ENCODE data around the gene ARCN1.

Gene ARCN1

DNA sequence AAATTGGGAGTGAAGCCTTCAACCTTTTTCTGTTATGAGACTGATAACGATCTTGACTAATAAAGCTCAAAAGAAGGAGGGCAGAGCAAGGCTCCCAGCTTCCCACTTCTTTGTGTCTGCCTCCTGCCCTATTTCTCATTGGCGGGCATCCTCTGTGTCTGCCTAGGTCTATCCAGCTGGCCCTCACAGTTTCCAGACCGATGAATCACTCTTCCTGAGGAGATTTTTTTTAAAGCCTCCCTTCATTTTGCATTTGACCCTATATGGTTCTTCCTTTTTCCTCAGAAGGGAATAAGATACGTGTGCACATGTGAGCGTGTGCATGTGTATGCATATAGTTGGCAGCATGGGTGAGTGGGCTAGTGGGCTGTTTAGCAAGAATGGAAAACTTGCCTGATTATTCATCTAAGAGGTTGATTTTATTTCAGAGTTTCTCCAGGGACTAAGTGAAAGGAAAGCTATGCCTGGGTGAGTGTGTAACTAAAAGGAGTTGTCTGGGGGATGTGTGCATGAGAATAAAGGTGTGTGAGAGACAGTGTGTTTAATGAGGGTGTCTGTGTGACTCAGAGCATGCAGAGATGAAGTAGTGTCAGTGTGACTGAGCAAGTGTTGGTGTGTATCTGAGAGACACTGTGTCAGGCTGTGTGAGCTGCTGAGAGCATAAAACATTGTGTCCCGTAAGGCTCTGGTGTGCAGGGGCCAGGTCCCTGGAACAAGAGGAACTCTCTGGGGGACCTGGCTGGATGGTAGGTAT is 47.4 kb downstream of the ARCN1 start:
- no peak for DNase-seq (ENCODE audit: extremely low read depth in 1 of 2, low read depth in 1 of 2)

GRCh38 chr11:118620529-118621070 is 48.4 kb downstream of the ARCN1 start:
- DNase-seq (ENCODE audit: extremely low read depth in 1 of 2, low read depth in 1 of 2) = no peak

DNA sequence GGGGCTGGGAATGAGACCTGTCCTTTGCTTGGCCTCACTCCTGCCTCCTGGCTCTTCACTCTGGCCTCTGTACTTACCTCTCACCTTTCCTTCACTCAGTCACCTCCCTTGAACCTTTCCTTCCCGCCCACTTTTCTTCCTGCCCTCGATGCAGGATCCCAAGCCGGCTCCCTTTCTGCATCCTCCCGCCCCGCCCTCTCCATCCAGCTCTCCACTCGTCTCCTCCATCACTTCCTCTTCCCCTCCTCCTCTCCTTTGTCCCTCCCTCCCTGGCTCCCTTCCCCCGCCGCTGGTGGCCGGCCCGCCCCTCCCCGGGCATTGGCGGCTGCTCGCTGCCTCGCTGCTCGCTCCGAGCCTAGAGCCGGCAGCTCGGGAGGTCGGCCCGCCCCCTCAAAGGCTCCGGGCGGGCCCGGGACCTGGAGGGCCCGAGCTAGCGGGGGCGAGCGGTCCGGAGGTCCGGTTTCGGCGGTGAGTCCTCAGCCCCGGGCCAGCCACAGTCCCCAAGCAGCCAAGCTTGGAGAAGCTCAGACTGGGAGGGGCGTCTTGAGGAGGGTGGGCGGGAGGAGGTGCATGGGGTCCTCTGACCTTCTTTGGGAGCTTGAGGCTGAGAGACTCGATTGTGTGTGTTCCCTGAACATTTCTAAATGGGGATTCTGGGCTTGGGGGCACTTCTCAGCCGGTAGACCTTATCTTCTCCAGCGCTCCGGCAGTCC is 49.0 kb downstream of the ARCN1 start:
- DNase-seq (ENCODE audit: extremely low read depth in 1 of 2, low read depth in 1 of 2) = peak in 1 of 2 donors; percentile 11

GRCh38 chr11:118621784-118622375 is 49.7 kb downstream of the ARCN1 start:
- DNase-seq (ENCODE audit: extremely low read depth in 1 of 2, low read depth in 1 of 2) = no peak

GRCh38 chr11:118622376-118623268 is 50.4 kb downstream of the ARCN1 start:
- DNase-seq (ENCODE audit: extremely low read depth in 1 of 2, low read depth in 1 of 2) = no peak

DNA sequence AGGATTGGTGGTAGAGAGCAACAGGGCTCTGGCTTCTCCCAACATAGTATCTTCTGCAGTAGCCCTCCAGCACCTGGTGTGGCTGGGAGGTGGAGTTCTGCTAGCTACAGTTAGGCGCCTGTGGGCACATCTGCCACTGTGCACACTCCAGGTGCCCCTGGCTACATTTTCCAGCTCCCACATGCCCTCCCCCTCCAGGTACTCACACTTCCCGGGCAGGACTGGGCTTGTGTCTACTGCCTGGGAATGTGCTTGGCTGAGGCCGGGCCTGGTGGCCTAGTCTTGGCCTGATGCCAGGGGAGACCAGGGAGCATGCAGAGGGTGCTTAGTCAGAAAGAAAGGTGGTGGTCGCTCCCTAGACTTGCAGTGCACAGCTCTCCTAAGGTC is 51.1 kb downstream of the ARCN1 start:
- DNase-seq (ENCODE audit: extremely low read depth in 1 of 2, low read depth in 1 of 2) = no peak

DNA sequence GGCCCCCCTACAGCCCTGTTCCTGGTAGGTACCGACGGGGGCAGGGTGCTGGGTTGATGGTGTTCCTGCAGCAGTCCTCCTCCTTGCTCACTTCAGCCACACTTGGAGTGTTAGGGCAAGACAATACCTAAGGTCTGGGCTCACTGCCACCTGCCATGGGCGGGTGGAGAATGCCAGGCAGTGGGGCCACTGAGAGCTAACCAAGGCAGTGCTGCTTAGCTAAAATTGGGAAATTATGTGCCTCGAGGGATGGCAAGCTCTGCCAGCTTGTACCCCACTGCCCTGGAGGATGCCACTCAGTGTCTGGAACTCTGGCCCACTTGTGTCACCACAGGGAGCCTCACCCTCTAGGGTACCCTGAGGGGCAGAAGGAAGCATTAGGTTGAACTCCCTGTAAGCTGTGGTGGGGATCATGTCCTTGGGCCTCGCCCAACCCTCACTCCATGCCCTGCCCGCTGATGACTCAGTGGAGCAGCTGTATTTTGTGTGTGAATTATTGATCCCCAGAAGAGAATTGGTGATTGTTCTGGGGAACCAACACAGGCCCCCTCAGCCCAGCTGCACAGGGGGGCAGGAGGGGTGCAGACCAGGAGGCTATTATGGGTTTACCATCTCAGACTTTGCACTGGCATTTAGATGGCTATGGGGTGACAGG is 53.0 kb downstream of the ARCN1 start:
- DNase-seq (ENCODE audit: extremely low read depth in 1 of 2, low read depth in 1 of 2) = no peak

DNA sequence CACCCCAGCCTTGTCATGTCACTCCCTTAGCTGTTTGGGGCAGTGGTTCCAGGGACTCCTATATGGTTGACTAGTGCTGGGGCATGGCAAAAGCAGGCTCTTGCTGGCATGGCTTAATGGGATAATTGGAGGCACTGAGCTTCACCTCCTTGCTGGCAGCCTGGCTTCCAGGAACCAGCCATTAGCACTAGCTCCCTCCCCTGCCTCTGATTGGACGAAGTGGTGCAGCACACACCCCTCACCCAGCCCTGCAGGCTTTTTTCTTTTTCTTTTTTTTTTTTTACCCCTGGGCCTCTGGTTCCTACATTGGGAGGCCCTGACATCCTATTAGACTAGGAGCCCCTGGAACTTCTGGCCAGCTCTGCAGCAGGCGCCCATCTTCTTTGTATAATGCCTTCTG is 53.8 kb downstream of the ARCN1 start:
- DNase-seq (ENCODE audit: extremely low read depth in 1 of 2, low read depth in 1 of 2) = no peak

DNA sequence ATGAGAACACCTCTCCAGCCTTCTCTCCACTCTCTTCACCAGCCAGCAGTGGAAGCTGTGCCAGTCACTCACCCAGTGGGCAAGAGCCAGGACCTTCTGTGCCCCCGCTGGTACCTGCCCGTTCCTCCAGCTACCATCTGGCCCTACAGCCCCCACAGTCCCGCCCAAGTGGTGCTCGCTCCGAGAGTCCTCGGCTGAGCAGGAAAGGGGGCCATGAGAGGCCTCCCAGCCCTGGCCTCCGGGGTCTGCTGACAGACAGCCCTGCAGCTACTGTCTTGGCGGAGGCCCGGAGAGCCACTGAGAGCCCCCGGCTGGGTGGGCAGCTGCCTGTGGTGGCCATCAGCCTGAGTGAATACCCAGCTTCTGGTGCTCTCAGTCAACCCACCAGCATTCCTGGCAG is 55.4 kb downstream of the ARCN1 start:
- no peak for DNase-seq (ENCODE audit: extremely low read depth in 1 of 2, low read depth in 1 of 2)

- DNase-seq (ENCODE audit: extremely low read depth in 1 of 2, low read depth in 1 of 2) = no peak
Measured at GRCh38 chr11:118628031-118628430, 55.8 kb downstream of the ARCN1 start.

DNA sequence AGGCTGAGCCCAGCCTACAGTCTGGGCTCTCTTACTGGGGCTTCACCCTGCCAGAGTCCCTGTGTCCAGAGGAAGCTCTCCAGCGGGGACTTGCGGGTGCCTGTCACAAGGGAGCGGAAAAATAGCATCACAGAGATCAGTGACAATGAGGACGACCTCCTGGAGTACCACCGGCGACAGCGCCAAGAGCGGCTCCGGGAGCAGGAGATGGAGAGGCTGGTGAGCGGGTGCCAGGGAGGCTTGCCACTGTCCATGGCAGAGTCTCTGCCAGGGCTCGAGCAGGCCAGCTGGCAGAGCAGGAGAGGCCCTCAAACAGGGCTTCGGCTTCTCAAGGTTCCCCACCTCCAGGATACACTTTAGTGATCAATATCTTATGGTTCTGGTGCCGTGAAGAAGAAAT is 56.2 kb downstream of the ARCN1 start:
- no peak for DNase-seq (ENCODE audit: extremely low read depth in 1 of 2, low read depth in 1 of 2)

DNA sequence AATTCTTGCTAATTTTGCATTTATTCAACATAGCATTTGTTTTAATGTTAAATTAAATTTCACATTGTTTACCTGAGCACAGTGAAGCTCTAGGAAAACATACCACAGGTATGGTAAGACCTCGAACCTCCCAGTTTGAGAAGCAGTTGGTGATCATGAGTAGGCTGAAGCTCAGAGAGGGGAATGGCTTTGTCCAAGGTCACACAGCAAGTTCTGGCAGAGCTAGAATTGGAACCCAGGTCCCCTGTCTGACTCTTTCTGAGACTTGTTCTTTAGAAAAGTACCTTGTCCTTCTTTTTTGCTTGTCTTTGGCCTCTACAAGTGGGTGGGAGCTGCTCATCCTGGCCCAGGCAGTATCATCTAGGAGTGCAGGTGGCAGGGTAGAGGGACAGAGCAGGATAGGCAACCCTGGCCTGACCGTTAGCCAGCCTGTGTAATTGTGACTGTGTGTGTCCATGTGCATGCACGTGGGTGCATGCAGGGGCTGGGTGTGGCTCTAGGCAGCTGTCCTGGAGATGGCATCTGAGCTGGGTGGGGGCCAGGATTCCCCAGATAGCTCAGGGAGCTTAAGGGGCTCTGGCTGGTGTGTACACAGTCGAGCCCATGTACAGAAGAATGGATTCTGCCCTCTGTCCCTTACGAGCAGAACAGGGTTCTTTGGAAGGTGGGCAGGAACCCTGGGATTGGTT is 56.8 kb downstream of the ARCN1 start:
- DNase-seq (ENCODE audit: extremely low read depth in 1 of 2, low read depth in 1 of 2) = no peak

DNA sequence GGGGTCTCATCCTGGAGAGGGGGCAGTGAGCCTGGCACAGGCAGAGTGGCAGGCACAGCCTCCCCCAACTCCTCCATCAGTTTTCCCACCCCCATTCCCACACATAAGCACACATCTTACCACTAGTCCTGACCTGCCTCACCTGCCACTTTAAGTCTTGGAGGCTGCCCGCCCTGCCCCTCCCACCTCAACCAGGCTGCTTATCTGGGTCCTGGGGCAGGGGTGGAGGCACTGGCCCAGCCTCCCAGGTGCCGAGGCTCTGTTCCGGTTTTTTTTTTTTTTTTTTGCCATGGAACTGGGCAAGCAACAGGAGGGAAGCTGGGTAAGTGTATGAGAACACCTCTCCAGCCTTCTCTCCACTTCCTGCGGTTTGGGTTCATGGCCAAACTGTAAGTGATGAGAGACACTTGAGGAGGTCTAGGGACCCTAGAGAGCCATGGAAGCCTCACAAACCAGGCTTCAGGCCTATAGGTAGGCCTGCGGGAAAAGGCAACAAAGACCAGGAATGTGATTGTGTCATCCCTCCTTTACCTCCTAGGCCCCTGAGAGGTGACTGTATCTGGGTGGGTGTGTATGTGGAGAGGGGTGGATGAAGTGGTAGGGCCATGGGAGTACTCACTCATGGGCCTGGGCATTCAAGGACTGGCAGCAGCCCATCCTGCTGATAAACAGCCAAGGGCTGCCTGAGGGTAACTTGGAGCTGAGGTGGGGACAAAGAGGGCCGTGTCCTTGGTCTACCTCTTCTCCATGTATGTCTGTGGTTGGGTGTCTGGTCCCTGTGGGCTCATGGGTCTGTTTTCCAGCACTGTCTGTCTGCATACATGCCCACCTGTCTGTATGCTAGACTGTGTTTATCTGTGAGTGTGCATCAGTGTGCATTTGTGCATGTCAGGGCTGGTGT is 57.8 kb downstream of the ARCN1 start:
- DNase-seq (ENCODE audit: extremely low read depth in 1 of 2, low read depth in 1 of 2) = no peak

GRCh38 chr11:118631142-118631909 is 59.1 kb downstream of the ARCN1 start:
- DNase-seq (ENCODE audit: extremely low read depth in 1 of 2, low read depth in 1 of 2) = no peak

DNA sequence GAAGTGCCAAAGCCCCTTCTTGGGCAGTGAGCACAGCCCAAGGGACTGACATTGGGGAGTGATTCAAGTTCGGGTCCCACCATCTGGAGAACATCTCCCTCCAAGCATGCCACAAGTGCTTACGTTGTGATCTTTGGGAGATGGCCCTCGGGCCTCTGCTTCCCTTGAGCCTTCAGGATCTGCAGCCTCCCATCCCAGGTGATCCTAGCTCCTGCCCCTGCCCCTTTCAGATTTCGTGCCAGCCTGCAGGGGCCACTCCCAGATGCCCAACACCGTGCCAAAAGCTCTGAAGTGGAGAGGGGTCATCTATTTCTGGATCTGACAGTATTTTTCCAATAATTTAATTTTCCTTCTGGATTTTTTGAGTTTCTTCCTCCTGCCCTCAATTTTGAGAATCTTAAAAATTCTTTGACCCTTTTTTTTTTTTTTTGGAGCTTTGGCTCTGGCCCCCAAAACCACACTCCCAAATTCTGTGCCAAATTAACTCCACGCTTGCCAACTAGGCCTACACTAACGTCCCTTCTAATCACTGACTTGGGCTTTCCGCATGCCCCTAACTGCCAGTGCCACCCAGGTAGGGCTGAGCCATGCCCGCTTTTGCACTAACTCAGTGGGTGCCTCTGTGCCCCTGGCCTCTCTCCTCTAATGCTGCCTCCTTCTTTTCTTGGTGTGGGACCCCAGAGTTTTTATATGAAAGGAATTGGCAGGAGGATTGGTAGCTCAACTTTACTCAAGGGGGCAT is 60.5 kb downstream of the ARCN1 start:
- DNase-seq (ENCODE audit: extremely low read depth in 1 of 2, low read depth in 1 of 2) = no peak

GRCh38 chr11:118633319-118633690 is 61.1 kb downstream of the ARCN1 start:
- DNase-seq (ENCODE audit: extremely low read depth in 1 of 2, low read depth in 1 of 2) = no peak

DNA sequence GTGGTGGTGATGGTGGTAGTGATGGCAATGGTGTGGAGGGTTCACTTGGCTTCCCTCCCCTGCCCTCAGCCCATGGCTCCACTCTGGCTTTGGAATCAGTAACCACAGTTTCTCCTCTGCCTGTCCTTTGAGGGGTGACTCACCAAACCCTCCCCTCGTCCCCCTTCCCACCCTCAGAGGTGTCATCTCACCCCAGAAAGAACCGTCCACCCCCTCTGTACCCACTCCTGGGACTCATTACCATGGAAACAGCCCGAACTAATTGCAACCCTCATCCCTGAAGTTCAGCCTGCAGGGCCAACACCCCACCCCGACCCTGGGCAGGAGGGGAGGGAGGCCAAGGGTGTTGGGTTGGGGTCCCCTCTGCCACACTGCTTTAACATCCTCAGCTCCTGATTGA is 61.8 kb downstream of the ARCN1 start:
- no peak for DNase-seq (ENCODE audit: extremely low read depth in 1 of 2, low read depth in 1 of 2)

Data from stimulated activated CD8-positive, alpha-beta memory T cell treated with anti-CD3 and anti-CD28 coated beads, Interleukin-7, amount 100 ng/mL, for 48 hours (primary cell).